ENCODE results near the gene MGRN1.

DNA sequence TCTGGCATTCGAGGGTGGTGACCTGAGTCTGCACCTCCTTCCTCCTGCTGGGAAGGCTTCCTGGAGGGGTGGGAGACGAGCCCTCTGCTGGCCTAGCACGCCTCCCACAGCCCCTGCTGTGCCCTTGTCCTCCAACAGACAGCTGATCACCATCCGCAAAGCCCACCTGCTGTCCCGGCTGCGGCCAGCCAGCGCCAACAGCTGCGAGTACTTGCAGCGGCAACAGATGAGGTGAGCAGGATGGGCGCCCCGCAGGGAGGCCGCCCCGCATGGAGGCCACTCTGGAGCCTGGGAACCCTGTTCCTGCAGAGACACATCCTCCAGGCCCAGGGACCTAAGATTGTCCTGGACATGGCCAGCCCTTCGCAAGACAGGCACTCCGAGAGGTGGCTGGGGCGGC is 31.5 kb upstream of the MGRN1 start:
- TF ChIP-seq, protein P1, sequence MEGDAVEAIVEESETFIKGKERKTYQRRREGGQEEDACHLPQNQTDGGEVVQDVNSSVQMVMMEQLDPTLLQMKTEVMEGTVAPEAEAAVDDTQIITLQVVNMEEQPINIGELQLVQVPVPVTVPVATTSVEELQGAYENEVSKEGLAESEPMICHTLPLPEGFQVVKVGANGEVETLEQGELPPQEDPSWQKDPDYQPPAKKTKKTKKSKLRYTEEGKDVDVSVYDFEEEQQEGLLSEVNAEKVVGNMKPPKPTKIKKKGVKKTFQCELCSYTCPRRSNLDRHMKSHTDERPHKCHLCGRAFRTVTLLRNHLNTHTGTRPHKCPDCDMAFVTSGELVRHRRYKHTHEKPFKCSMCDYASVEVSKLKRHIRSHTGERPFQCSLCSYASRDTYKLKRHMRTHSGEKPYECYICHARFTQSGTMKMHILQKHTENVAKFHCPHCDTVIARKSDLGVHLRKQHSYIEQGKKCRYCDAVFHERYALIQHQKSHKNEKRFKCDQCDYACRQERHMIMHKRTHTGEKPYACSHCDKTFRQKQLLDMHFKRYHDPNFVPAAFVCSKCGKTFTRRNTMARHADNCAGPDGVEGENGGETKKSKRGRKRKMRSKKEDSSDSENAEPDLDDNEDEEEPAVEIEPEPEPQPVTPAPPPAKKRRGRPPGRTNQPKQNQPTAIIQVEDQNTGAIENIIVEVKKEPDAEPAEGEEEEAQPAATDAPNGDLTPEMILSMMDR (IDR thresholded peaks at IDR 0.05; ENCODE audit: borderline replicate concordance, extremely low read depth, low read length, poor library complexity, severe bottlenecking): no peak
- TF ChIP-seq EZH2 (IDR thresholded peaks at IDR 0.05; ENCODE audit: borderline replicate concordance, low read depth, low read length, severe bottlenecking): no peak
